Measurements from ENCODE around the gene SLC12A4.

GRCh38 chr16:67945392-67945933, 23.0 kb downstream of the SLC12A4 start:
- TF ChIP-seq CTCF (IDR thresholded peaks at IDR 0.05; ENCODE audit: insufficient read depth, low read length, poor library complexity, severe bottlenecking): no peak
- no peak for TF ChIP-seq EZH2phosphoT487 (conservative IDR thresholded peaks at IDR 0.05; ENCODE audit: low read length)

All from SU-DHL-6 (cell line).